ENCODE measurements around the gene MTNR1A.

The MTNR1A gene

GRCh38 chr4:186485561-186486062, 69.8 kb downstream of the MTNR1A start:
- DNase-seq: no peak

- no peak for DNase-seq
Observed at GRCh38 chr4:186485150-186485549, 70.2 kb downstream of the MTNR1A start.

- no peak for DNase-seq
Observed at GRCh38 chr4:186483656-186484055, 71.7 kb downstream of the MTNR1A start.

Data from NCI-H1694 treated with DMSO at 0.1 percent for 48 hours (cell line).